GM12878 (cell line): Measurements from ENCODE around the gene KRTAP10-8. TPM values are rescaled to one million over a fixed set of nuclear protein-coding genes. Genes with fewer than 3 reads are reported as not detected.

Experiments
- ATAC-seq: fragments of 200-7000 bp; cut with Tn5 transposase; 3 replicates; pipeline ENCODE4 v1.9.1; 2020; ENCODE audit warnings: mild to moderate bottlenecking, moderate library complexity
- BruUV-seq: library from RNA; stranded (reverse); fragments of 400-500 nt; replicated peaks from 2 replicates; lab custom pipeline; 2021; lab: Mats Ljungman, UMichigan
- CTCF ChIA-PET: fragments of 300-600 bp; sonication (Branson Sonifier 250); formaldehyde crosslinking; extraction: SDS; loops from one replicate; lab custom pipeline; 2021; ENCODE audit warnings: inconsistent platforms; lab: Yijun Ruan, JAX
- POLR2A ChIA-PET: fragments of 350-600 bp; formaldehyde crosslinking; extraction: SDS; loops from one replicate; lab custom pipeline; 2021; ENCODE audit warnings: inconsistent platforms; lab: Charles Lee
- RAD21 ChIA-PET: fragments of 300-600 bp; sonication (Branson Sonifier 250); formaldehyde crosslinking; loops from one replicate; lab custom pipeline; 2023; ENCODE audit warnings: antibody characterized with exemption; ENCODE audit not compliant: unreplicated experiment; lab: Charles Lee
- SMC1A ChIA-PET: fragments of 300-600 bp; sonication (Branson Sonifier 250); formaldehyde crosslinking; loops from one replicate; lab custom pipeline; 2023; ENCODE audit not compliant: unreplicated experiment, uncharacterized antibody; lab: Charles Lee
- DNase-seq: peaks from one replicate; pipeline ENCODE4 v3.0.0-alpha.2; 2011; ENCODE audit warnings: low read depth, low spot score
- FAIRE-seq: peaks from 3 replicates; lab custom pipeline; 2011; peaks lifted over from hg19 to GRCh38; lab: Jason Lieb, UNC
- H2AFZ ChIP-seq: 2 replicates; pipeline ENCODE4 v1.6.0; 2011; ENCODE audit warnings: low read depth, low read length, control low read depth; ENCODE audit not compliant: control insufficient read depth
- H3K27ac ChIP-seq: 2 replicates; pipeline ENCODE4 v1.5.1; 2011; ENCODE audit warnings: control low read depth; ENCODE audit not compliant: control insufficient read depth, insufficient read depth
- H3K27me3 ChIP-seq, 2 experiments: replicated peaks in 1 of 2; 2 replicates each; pipeline versions ENCODE4 v1.6.0 to v1.6.1; 2011; ENCODE audit warnings: low read length in 1 of 2; ENCODE audit not compliant: control insufficient read depth in 2 of 2, insufficient read depth in 2 of 2
- H3K36me3 ChIP-seq, 2 experiments: 2 replicates each; pipeline ENCODE4 v1.5.1; 2011; ENCODE audit warnings: low read length in 1 of 2; ENCODE audit not compliant: control insufficient read depth in 2 of 2, insufficient read depth in 2 of 2
- H3K4me1 ChIP-seq: 2 replicates; pipeline ENCODE4 v1.6.1; 2011; ENCODE audit warnings: mild to moderate bottlenecking, low read length, moderate library complexity, mixed read lengths; ENCODE audit not compliant: control insufficient read depth, insufficient read depth
- H3K4me2 ChIP-seq: 2 replicates; pipeline ENCODE4 v1.6.0; 2011; ENCODE audit warnings: control low read depth; ENCODE audit not compliant: control insufficient read depth, insufficient read depth
- H3K4me3 ChIP-seq: fragments of 200-600 bp; sonication (generic); 2 replicates; pipeline ENCODE4 v1.5.1; 2016
- H3K79me2 ChIP-seq: 2 replicates; pipeline ENCODE4 v1.6.0; 2011; ENCODE audit warnings: low read length; ENCODE audit not compliant: control insufficient read depth, insufficient read depth
- H3K9ac ChIP-seq: 2 replicates; pipeline ENCODE4 v1.8.0; 2011; ENCODE audit warnings: low read length, control low read depth, mixed read lengths; ENCODE audit not compliant: control insufficient read depth, insufficient read depth
- H3K9me3 ChIP-seq: replicated peaks from 3 replicates; pipeline ENCODE4 v1.5.1; 2011; ENCODE audit warnings: mild to moderate bottlenecking, low read length; ENCODE audit not compliant: control insufficient read depth, insufficient read depth
- H4K20me1 ChIP-seq: 2 replicates; pipeline ENCODE4 v1.6.0; 2011; ENCODE audit not compliant: control insufficient read depth, insufficient read depth
- BRCA1 ChIP-seq: IDR thresholded peaks from 2 replicates; pipeline ENCODE4 v1.6.1; 2011; ENCODE audit warnings: low read depth, low read length, improper control_type of control experiment
- CHD1 ChIP-seq: IDR thresholded peaks from 2 replicates; pipeline ENCODE4 v1.6.1; 2012; ENCODE audit warnings: low read depth, low read length, improper control_type of control experiment
- ESRRA ChIP-seq: IDR thresholded peaks from 2 replicates; pipeline ENCODE4 v1.6.1; 2012; ENCODE audit warnings: mild to moderate bottlenecking, low read length, improper control_type of control experiment
- KAT2A ChIP-seq: conservative IDR thresholded peaks from 2 replicates; pipeline ENCODE4 v1.6.1; 2011; ENCODE audit warnings: low read depth, low read length; ENCODE audit not compliant: control insufficient read depth
- RB1 ChIP-seq: fragments of 450-650 bp; formaldehyde crosslinking; IDR thresholded peaks from 2 replicates; pipeline ENCODE4 v1.6.1; 2017; ENCODE audit warnings: mild to moderate bottlenecking, borderline replicate concordance
- TCF12 ChIP-seq: IDR thresholded peaks from 2 replicates; pipeline ENCODE4 v1.6.1; 2011; ENCODE audit warnings: low read depth, mild to moderate bottlenecking, low read length
- ZNF217 ChIP-seq: fragments of 450-650 bp; IDR thresholded peaks from 2 replicates; pipeline ENCODE4 v1.6.1; 2017; ENCODE audit warnings: antibody characterized with exemption, mild to moderate bottlenecking
- WGBS: methylation state at CpG from one replicate; pipeline ENCODE4 v1.1.6; 2016; ENCODE audit warnings: low lambda C conversion rate; ENCODE audit not compliant: insufficient replicate concordance, insufficient coverage; ENCODE audit errors: missing lambda C conversion rate; 5-methylcytosine and 5-hydroxymethylcytosine counted together
- in situ Hi-C: fragments of 300-500 bp; cut with MboI; formaldehyde crosslinking; loops from 9 replicates; pipeline ENCODE4 v1.14.3; 2018; ENCODE audit warnings: mixed read lengths
- intact Hi-C: fragments of 100-400 bp; cut with micrococcal nuclease; formaldehyde crosslinking; loops from one replicate; pipeline ENCODE4 v1.14.2; 2022; ENCODE audit not compliant: unreplicated experiment
- polyA plus RNA-seq, 11 experiments: library from polyadenylated mRNA; depleted of rRNA in 4 of 11; unstranded in 6 of 11; stranded (reverse) in 5 of 11; fragments of >200 nt; fragmentation: Nextera tagmentation in 4 of 11; fragmentation: Illumina TruSeq in 1 of 11; extraction: Ambion mirVana in 4 of 11; extraction: Trizol in 1 of 11; gene quantifications; 1 replicate in 1 of 11; 2 replicates in 10 of 11; pipeline versions ENCODE4 v1.2.1 to v1.2.3, GENCODE V29; 2011 to 2016; ENCODE audit warnings: inconsistent platforms in 2 of 11, missing spikeins in 2 of 11, low read depth in 1 of 11
- total RNA-seq, 4 experiments: library from RNA; depleted of rRNA in 3 of 4; stranded (reverse); fragments of >200 nt in 3 of 4; fragmentation: Illumina TruSeq in 1 of 4; extraction: Trizol in 1 of 4; gene quantifications; 2 replicates each; pipeline versions ENCODE4 v1.2.1 to v1.2.3, GENCODE V29; 2013 to 2021
- TF ChIP-seq, protein P1 (sequence below): IDR thresholded peaks from 2 replicates; pipeline ENCODE4 v1.6.1; 2012; ENCODE audit warnings: low read depth, low read length, improper control_type of control experiment

KRTAP10-8 gene
- total and polyA plus RNA-seq, 10 of the 15 experiments (the other 5 are each of a cell fraction or from before 2014, with no cell fraction given), result not detected

DNA sequence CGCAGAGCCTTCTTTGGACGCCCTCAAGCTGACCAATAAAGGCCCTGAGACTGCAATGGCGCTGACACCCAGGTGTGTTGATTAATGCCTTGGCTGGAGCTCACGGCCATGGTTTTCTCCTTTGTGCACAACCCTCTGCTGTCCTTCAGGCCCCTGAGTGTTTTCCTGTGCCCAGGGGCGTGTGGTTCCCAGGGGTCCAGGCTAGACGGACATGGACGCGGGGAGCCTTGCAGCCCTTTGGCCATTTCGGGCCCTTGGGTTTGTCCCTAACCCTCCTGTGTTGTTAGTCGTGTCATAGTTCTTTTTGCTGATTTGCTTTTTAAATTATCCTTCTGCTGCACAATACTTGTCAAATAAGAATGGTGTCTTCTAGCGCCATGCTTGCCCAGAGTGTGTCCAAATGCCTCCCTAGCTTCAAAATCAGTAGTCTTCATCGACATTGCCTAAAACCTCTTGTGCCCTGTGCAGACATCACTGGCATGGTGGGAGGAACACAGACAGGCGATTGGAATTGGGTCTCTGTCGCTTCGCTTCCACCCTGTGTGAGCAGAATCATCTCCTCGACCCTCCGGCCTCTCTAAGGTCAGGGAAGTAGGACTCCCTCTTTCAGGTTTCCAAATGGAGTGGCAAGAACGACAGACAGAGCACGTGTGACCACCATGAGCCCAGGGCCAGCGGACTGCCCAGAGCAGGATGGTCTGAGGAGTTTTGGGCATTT, 36.4 kb upstream of the KRTAP10-8 start:
- ChIA-PET POLR2A (no interaction called here), RAD21 (no interaction called here), CTCF (no interaction called here)
- H3K4me1 ChIP-seq, result no peaks in the 10 kb centered on the region
- WGBS, result 29% methylated on average over 20 of the region's 20 CpGs
- H2AFZ ChIP-seq, result no peak overlapping the region
- no peak for ATAC-seq
- no peaks in the 10 kb centered on the region for H3K27me3 ChIP-seq
- no peaks in the 10 kb centered on the region for H3K36me3 ChIP-seq
- H3K27ac ChIP-seq, result no peak overlapping the region
- no peak overlapping the region for H3K9ac ChIP-seq
- no peak overlapping the region for H3K4me2 ChIP-seq
- no peak overlapping the region for H3K4me3 ChIP-seq
- peaks cover 1% of the 10 kb centered on the region; the same call in 2 of the 3 replicates for H3K9me3 ChIP-seq
- TF ChIP-seq ZNF217 (no peak), KAT2A (no peak), TCF12 (no peak), CHD1 (no peak), RB1 (no peak), BRCA1 (no peak), ESRRA (no peak)
- TF ChIP-seq, protein P1, sequence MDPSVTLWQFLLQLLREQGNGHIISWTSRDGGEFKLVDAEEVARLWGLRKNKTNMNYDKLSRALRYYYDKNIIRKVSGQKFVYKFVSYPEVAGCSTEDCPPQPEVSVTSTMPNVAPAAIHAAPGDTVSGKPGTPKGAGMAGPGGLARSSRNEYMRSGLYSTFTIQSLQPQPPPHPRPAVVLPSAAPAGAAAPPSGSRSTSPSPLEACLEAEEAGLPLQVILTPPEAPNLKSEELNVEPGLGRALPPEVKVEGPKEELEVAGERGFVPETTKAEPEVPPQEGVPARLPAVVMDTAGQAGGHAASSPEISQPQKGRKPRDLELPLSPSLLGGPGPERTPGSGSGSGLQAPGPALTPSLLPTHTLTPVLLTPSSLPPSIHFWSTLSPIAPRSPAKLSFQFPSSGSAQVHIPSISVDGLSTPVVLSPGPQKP, result no peak
- TF ChIP-seq, all 136 proteins: peak for 0
- intact Hi-C loops, result no loop called here
- in situ Hi-C loops, result no loop called here
- SMC1A ChIA-PET, result no interaction called here
- no TSS peak for BruUV-seq
- H3K79me2 ChIP-seq, result no peaks in the 10 kb centered on the region
- no peaks in the 10 kb centered on the region for H4K20me1 ChIP-seq
- DNase-seq (no peak), FAIRE-seq (no peak)
